Loucy (cell line): Measurements from ENCODE around the gene IL1R2.

Source experiments
- H2AFZ ChIP-seq: fragments of 200-600 bp; sonication (generic); 2 replicates; pipeline ENCODE4 v1.6.0; 2016; ENCODE audit warnings: antibody characterized with exemption, mild to moderate bottlenecking, low read length, moderate library complexity
- H3F3A ChIP-seq: fragments of 200-600 bp; 2 replicates; pipeline ENCODE4 v1.6.0; 2016; ENCODE audit warnings: antibody characterized with exemption, low read depth, mild to moderate bottlenecking
- H3K27me3 ChIP-seq: fragments of 200-600 bp; sonication (generic); 2 replicates; pipeline ENCODE4 v1.6.1; 2014; ENCODE audit warnings: low read length, mild to moderate bottlenecking; ENCODE audit not compliant: insufficient read depth, poor library complexity, severe bottlenecking
- H3K36me3 ChIP-seq: fragments of 200-600 bp; sonication (generic); 2 replicates; pipeline ENCODE4 v1.6.1; 2016; ENCODE audit warnings: low read length; ENCODE audit not compliant: insufficient read depth
- H3K4me1 ChIP-seq: fragments of 200-600 bp; sonication (generic); 2 replicates; pipeline ENCODE4 v1.5.1; 2014; ENCODE audit warnings: low read length, mild to moderate bottlenecking; ENCODE audit not compliant: insufficient read depth, poor library complexity, severe bottlenecking
- H3K4me2 ChIP-seq: fragments of 200-600 bp; sonication (generic); 2 replicates; pipeline ENCODE4 v1.6.0; 2014; ENCODE audit warnings: antibody characterized with exemption, low read length, low read depth, mild to moderate bottlenecking; ENCODE audit not compliant: poor library complexity, severe bottlenecking
- H3K4me3 ChIP-seq: fragments of 200-600 bp; sonication (generic); 2 replicates; pipeline ENCODE4 v1.5.1; 2014; ENCODE audit warnings: low read length, mild to moderate bottlenecking, mixed read lengths; ENCODE audit not compliant: poor library complexity, severe bottlenecking
- H3K79me2 ChIP-seq: fragments of 200-600 bp; sonication (generic); 2 replicates; pipeline ENCODE4 v1.6.1; 2014; ENCODE audit warnings: low read length; ENCODE audit not compliant: insufficient read depth
- H3K9ac ChIP-seq: fragments of 200-600 bp; sonication (generic); 2 replicates; pipeline ENCODE4 v1.6.0; 2014; ENCODE audit warnings: mild to moderate bottlenecking, low read depth, low read length, moderate library complexity; ENCODE audit not compliant: poor library complexity, severe bottlenecking
- H3K9me2 ChIP-seq: fragments of 200-600 bp; sonication (generic); replicated peaks from 2 replicates; pipeline ENCODE4 v1.6.1; 2016; ENCODE audit warnings: low read depth, low read length, mixed read lengths
- H3K9me3 ChIP-seq: fragments of 200-600 bp; sonication (generic); 2 replicates; pipeline ENCODE4 v1.6.1; 2014; ENCODE audit warnings: mild to moderate bottlenecking, antibody characterized with exemption, low read length, low read depth; ENCODE audit not compliant: insufficient read depth
- H4K20me1 ChIP-seq: fragments of 200-600 bp; sonication (generic); 2 replicates; pipeline ENCODE4 v1.6.0; 2014; ENCODE audit warnings: antibody characterized with exemption, low read length, mild to moderate bottlenecking; ENCODE audit not compliant: insufficient read depth, poor library complexity, severe bottlenecking
- EZH2phosphoT487 ChIP-seq: fragments of 200-600 bp; IDR thresholded peaks from 2 replicates; pipeline ENCODE4 v1.6.1; 2018; ENCODE audit warnings: antibody characterized with exemption, mild to moderate bottlenecking, moderate library complexity, borderline replicate concordance
- TF ChIP-seq, protein P1 (sequence below): fragments of 200-600 bp; sonication (generic); conservative IDR thresholded peaks from 2 replicates; pipeline ENCODE4 v1.5.1; 2014; ENCODE audit warnings: mild to moderate bottlenecking, antibody characterized with exemption, low read length

IL1R2 gene

DNA sequence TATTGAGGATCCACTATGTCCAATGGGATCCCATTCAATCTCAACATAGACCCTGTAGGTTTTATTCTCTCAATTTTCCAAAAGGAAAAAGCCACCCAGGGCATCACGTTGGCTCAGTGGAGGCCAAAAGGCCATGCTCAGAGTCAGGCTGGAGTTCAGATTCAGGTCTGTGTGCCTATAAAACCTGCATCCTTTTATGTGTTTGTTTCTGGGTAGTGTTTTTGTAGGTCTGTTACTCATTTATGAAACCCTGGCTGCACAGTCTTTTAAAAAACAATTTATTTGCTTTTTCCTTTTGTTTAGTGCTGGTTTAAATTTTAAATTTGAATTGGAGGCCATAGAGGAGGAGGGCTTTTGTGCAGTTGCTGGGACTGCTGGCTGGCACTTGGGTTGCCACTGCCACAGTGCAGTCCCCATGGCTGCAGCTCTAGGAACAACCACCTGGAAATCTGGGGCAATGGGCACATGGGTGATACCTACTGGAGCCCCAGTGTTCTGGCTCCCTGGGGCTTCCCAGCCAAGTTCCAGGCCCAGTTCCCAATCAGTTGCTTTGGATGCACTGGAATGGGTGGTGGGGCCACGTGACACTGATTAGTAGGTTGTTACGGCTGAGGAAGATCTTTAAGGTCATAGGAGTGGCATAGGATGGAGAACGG, 31.3 kb downstream of the IL1R2 start:
- Histone ChIP-seq H3K27me3 (no peaks in the 10 kb centered on the region), H2AFZ (no peak overlapping the region), H3K9me3 (no peaks in the 10 kb centered on the region), H3F3A (no peaks in the 10 kb centered on the region), H4K20me1 (no peaks in the 10 kb centered on the region), H3K9me2 (no peaks in the 10 kb centered on the region), H3K79me2 (no peaks in the 10 kb centered on the region), H3K4me3 (no peak overlapping the region), H3K9ac (no peak overlapping the region), H3K4me2 (no peak overlapping the region), H3K4me1 (no peaks in the 10 kb centered on the region), H3K36me3 (no peaks in the 10 kb centered on the region)
- TF ChIP-seq, protein P1, sequence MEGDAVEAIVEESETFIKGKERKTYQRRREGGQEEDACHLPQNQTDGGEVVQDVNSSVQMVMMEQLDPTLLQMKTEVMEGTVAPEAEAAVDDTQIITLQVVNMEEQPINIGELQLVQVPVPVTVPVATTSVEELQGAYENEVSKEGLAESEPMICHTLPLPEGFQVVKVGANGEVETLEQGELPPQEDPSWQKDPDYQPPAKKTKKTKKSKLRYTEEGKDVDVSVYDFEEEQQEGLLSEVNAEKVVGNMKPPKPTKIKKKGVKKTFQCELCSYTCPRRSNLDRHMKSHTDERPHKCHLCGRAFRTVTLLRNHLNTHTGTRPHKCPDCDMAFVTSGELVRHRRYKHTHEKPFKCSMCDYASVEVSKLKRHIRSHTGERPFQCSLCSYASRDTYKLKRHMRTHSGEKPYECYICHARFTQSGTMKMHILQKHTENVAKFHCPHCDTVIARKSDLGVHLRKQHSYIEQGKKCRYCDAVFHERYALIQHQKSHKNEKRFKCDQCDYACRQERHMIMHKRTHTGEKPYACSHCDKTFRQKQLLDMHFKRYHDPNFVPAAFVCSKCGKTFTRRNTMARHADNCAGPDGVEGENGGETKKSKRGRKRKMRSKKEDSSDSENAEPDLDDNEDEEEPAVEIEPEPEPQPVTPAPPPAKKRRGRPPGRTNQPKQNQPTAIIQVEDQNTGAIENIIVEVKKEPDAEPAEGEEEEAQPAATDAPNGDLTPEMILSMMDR: no peak
- TF ChIP-seq EZH2phosphoT487: no peak

DNA sequence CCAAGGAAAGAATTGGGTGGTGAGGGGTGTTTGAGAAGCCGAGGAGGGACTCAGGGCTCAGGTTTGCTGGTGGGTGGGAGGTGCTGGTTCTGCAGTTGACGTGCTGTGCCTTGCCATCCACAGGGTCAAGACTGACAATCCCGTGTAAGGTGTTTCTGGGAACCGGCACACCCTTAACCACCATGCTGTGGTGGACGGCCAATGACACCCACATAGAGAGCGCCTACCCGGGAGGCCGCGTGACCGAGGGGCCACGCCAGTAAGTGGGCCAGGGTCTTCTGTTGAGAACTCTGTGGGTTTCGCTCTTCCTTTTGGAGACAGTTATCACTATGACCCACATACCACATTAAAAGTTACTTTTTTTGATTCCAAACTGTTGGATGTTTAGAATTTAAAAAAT, 32.6 kb downstream of the IL1R2 start:
- H3K9ac ChIP-seq: no peak overlapping the region
- TF ChIP-seq, protein P1: no peak
- TF ChIP-seq EZH2phosphoT487: no peak
- no peaks in the 10 kb centered on the region for H3K27me3 ChIP-seq
- no peaks in the 10 kb centered on the region for H3K79me2 ChIP-seq
- H3K4me3 ChIP-seq: no peak overlapping the region
- no peaks in the 10 kb centered on the region for H3K9me2 ChIP-seq
- no peaks in the 10 kb centered on the region for H3K36me3 ChIP-seq
- H3K4me2 ChIP-seq: no peak overlapping the region
- no peaks in the 10 kb centered on the region for H3F3A ChIP-seq
- H3K4me1 ChIP-seq: no peaks in the 10 kb centered on the region
- no peak overlapping the region for H2AFZ ChIP-seq
- H4K20me1 ChIP-seq: no peaks in the 10 kb centered on the region
- no peaks in the 10 kb centered on the region for H3K9me3 ChIP-seq

DNA sequence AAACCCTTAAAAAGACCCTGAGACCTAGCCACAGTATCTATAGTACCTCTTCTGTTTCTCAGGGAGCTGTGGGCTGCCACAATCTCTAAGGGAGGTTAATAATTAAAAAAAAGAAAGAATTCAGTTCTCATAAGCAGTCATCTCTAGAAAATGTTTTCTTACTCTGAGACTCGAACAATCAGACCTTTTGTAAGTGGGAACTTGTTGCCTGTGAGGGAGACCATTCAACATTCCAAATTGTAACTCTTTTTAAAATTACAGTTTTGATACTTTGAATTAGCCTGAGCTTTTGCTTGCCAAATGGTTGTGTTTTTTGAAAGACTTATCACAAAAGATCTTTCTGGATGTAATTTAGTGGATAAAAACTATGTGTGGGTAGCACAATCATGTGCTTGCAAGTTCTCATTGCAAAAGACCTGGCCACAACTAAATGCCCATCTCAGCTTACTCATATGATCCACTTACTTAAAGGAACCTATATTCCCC, 33.3 kb downstream of the IL1R2 start:
- no peak overlapping the region for H2AFZ ChIP-seq
- no peak for TF ChIP-seq EZH2phosphoT487
- TF ChIP-seq, protein P1: no peak
- no peaks in the 10 kb centered on the region for H3K4me1 ChIP-seq

More for the DNA sequence above, 33.3 kb downstream of the IL1R2 start:
- no peaks in the 10 kb centered on the region for H3K9me2 ChIP-seq
- H4K20me1 ChIP-seq: no peaks in the 10 kb centered on the region
- no peak overlapping the region for H3K9ac ChIP-seq
- H3K79me2 ChIP-seq: no peaks in the 10 kb centered on the region
- H3K4me3 ChIP-seq: no peak overlapping the region
- H3F3A ChIP-seq: no peaks in the 10 kb centered on the region
- no peaks in the 10 kb centered on the region for H3K9me3 ChIP-seq
- no peak overlapping the region for H3K4me2 ChIP-seq
- H3K36me3 ChIP-seq: no peaks in the 10 kb centered on the region
- no peaks in the 10 kb centered on the region for H3K27me3 ChIP-seq
